Effector CD4-positive, alpha-beta T cell (primary cell): ENCODE results near the gene CAGE1.
"Not testable (repeated sequence)": the region's sequence is repeated elsewhere in the genome, so short reads cannot be mapped to it uniquely, and the experiment has no call there.

Experiments used
- DNase-seq: peaks from one replicate; pipeline ENCODE4 v3.0.0-alpha.2; 2020

Gene CAGE1

GRCh38 chr6:7335519-7335918, 54.0 kb downstream of the CAGE1 start:
- DNase-seq: no peak

- DNase-seq: no peak
Observed at GRCh38 chr6:7334685-7335084, 54.9 kb downstream of the CAGE1 start.

GRCh38 chr6:7332090-7332745, 57.3 kb downstream of the CAGE1 start:
- DNase-seq: no peak

- no peak for DNase-seq
Observed at GRCh38 chr6:7331452-7331851, 58.1 kb downstream of the CAGE1 start.

- DNase-seq: no peak
Observed at GRCh38 chr6:7328243-7328642, 61.3 kb downstream of the CAGE1 start.

GRCh38 chr6:7325750-7326149, 63.8 kb downstream of the CAGE1 start:
- DNase-seq: no peak

GRCh38 chr6:7324520-7324919, 65.0 kb downstream of the CAGE1 start:
- no peak for DNase-seq

GRCh38 chr6:7323074-7323473, 66.5 kb downstream of the CAGE1 start:
- no peak for DNase-seq

GRCh38 chr6:7321866-7322265, 67.7 kb downstream of the CAGE1 start:
- not testable (repeated sequence) for DNase-seq

- not testable (repeated sequence) for DNase-seq
Observed at GRCh38 chr6:7319406-7319805, 70.1 kb downstream of the CAGE1 start.

- no peak for DNase-seq
Observed at GRCh38 chr6:7317538-7317937, 72.0 kb downstream of the CAGE1 start.

- DNase-seq: no peak
Observed at GRCh38 chr6:7316658-7317533, 72.6 kb downstream of the CAGE1 start.

- DNase-seq: no peak
Observed at GRCh38 chr6:7315948-7316365, 73.6 kb downstream of the CAGE1 start.

GRCh38 chr6:7315087-7315947, 74.2 kb downstream of the CAGE1 start:
- not testable (repeated sequence) for DNase-seq

- no peak for DNase-seq
Observed at GRCh38 chr6:7314414-7314813, 75.1 kb downstream of the CAGE1 start.

GRCh38 chr6:7313505-7314165, 75.9 kb downstream of the CAGE1 start:
- no peak for DNase-seq

GRCh38 chr6:7312616-7313504, 76.7 kb downstream of the CAGE1 start, which contains the start of gene SSR1:
TSS of gene SSR1 (minus strand) at chr6:7313199. CDS start at chr6:7313120, 79 bp downstream.
- peak; percentile 86 for DNase-seq

GRCh38 chr6:7311917-7312615, 77.5 kb downstream of the CAGE1 start:
- DNase-seq: no peak

GRCh38 chr6:7311176-7311575, 78.4 kb downstream of the CAGE1 start:
- DNase-seq: no peak

- DNase-seq: no peak
Observed at GRCh38 chr6:7309050-7309449, 80.5 kb downstream of the CAGE1 start.

- DNase-seq: no peak
Observed at GRCh38 chr6:7307533-7307932, 82.0 kb downstream of the CAGE1 start.
